HG02938 (cell line): ENCODE results near the gene TSN.
A peak's percentile ranks its signal among the peaks of the same experiment; 100 is the strongest.
"Not testable (repeated sequence)": the region's sequence is repeated elsewhere in the genome, so short reads cannot be mapped to it uniquely, and the experiment has no call there.

Experiments
- ATAC-seq: cut with Tn5 transposase; IDR thresholded peaks from one replicate; pipeline ENCODE4 v1.9.1; 2021; ENCODE audit warnings: mild to moderate bottlenecking, moderate library complexity; ENCODE audit not compliant: unreplicated experiment

The TSN gene

DNA sequence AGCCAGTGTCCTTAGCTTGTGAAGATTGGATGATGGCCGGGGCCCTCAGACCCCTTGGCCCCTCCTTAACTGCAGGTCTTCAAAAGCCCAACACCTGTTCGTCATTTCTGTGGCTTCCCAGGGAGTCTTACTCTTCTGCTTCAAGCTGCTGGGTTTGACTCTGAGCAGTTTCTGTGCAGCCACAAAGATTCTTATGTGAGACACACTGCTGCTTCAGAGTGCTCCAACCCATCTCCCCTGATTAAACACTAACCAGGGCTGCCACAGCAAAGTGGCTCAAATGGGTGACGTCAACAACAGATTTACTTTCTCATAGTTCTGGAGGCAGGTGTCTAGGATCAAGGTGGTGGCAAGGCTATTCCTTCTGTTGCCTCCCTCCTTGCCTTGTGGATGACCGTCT lies 40.8 kb downstream of the TSN start:
- ATAC-seq: peak; percentile 95

DNA sequence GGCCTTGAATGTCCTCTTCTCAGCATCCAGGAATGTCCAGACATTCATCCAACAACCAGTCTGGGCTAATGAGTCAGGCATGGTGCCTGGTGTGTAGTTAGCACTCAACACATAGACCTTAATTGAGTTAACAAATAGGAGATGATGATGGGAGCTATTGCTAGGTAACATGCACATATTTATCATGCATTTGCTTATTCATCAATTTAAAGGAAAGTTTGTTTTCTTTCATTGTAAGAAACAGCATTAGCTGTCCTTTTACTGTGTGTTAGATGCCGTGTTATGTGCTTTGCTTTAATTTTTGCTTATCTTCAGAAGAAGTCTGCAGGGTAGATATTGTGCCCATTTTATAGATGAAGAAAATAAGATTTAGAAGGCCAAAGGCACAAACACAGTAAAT lies 43.2 kb downstream of the TSN start:
- no peak for ATAC-seq

DNA sequence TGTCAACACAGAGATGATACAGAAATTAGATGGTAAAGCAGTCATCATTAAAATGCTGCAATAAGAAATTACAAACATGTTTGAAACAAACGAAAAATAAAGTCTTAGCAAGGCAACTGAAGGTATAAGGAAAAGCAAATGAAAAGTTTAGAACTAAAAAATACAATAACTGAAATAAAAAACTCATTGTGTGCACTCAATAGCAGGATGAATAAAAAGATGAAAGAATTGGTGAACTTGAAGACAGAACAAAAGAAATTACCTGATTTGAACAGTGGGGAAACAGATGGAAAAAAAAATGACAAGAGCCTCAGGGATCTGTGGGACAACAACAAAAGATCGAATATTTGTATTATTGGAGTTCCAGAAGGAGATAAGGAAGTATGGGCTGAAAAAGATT lies 46.5 kb downstream of the TSN start:
- ATAC-seq: no peak

DNA sequence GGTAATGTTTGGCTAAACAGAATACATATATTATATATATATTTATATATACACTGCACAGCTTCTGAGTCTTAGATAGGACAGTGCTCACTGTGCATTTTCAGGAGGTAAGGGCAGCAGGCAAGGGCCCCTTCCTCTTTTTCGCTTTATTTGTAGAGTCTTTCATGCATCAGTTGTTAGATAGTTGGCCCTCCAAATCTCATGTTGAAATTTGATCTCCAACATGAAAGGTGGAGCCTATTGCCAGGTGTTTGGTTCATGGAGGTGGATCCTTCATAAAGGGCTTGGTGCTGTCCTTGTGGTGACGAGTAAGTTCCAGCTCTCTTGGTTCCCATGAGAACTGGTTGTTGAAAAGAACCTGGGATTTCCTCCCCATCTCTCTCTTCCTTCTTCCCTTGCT lies 48.1 kb downstream of the TSN start:
- no peak for ATAC-seq

DNA sequence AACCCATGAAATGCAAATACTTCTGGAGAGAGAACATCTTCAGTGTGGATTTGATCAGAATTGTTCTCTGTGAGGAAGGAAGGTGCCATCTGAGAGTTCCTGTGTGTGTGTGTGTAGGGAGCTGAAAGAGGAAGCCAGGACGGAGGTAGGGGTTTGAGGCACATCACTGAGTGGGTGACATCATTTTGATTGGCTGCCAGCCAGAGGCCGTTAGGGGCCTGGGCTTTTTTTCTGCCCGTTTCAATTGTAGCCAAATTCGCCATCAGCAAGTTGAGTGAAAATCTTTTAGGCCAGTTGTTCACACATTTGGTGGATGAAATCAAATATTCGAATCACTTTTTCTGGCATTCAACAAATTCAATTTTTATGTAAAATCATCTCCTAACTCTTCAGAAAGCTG lies 48.9 kb downstream of the TSN start:
- peak; percentile 83 for ATAC-seq

DNA sequence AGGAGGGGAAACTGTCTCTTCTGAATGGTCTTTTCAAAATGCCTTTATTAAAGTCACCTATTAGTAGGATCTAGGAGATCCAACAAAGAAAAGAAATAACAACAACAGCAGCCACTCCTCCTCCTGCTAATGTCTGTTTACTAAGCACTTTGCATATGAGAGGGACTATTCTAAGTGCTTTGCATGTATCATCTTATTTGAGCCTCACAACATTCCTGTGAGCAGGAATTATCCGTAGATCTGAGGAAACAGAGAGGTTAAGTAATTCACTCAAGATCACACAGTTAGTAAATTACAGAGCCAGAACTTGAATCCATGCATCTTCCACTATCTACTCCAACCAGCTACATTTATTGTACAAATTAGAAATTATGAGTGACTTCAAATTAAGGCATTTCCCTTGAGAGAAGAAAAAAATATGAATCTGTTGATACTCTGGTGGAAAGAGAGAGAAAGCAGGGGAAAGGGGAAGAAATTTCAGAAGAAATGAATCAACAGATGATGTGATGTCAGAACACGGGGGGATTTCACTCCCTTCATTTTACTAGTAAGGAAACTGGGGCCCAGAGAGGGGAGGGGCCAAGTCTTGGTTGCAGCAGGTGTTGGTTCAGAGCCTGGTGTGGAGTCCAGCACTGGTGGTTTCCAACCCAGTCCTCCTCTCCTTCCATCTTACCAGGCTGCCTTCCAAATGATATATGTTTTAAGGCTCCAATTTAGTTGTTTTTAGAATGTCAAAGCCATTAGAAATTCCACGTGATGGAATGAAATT lies 49.7 kb downstream of the TSN start:
- ATAC-seq: no peak

DNA sequence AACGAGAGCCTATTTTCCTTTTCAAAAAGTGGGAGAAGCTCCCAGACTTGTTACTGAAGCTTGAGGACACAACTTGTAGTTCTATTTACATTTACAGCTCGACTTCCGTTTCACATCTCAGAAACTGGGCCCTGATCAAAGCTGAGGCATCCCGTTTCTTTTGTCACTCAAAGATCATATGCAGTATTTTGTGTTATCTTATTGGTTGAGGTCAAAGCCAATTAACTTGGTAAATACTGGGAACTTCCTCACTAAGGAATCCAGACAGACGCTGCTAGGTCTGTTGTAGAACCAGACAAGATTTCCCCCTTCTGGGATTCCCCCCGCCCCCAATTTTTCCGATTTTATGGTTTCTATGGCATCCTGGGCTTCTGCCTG lies 50.3 kb downstream of the TSN start:
- ATAC-seq: no peak

DNA sequence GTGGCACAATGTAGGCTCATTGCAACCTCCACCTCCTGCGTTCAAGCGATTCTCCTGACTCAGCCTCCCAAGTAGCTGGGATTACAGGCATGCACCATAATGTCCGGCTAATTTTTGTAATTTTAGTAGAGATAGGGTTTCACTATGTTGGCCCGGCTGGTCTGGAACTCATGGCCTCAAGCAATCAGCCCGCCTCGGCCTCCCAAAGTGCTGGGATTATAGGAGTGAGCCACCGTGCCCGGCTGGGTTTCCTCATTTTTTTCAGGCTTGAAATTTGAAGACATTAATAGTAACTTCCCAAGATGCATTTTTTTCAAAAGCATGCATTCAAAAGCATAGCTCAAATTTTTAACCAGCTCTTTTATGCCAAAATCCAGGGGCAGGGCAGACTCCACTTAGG lies 52.3 kb downstream of the TSN start:
- ATAC-seq: not testable (repeated sequence)

DNA sequence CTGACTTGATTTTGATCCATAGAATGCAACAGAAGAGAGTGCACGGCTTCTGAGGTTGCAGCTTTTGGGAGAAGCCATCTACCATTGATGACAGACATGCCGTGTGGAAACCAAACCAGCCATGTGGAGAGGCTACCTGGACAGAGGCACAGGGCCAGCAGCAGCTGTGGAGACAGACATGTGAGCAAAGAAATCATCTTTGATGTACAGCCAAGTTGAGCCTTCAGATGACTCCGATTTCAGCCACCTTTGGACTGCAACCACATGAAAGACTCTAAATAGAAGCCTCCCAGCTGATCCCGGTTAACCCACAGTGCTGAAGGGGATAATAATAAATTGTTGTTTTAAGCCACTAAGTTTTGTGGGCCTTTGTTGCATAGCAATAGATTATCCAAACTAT lies 54.2 kb downstream of the TSN start:
- ATAC-seq: no peak

DNA sequence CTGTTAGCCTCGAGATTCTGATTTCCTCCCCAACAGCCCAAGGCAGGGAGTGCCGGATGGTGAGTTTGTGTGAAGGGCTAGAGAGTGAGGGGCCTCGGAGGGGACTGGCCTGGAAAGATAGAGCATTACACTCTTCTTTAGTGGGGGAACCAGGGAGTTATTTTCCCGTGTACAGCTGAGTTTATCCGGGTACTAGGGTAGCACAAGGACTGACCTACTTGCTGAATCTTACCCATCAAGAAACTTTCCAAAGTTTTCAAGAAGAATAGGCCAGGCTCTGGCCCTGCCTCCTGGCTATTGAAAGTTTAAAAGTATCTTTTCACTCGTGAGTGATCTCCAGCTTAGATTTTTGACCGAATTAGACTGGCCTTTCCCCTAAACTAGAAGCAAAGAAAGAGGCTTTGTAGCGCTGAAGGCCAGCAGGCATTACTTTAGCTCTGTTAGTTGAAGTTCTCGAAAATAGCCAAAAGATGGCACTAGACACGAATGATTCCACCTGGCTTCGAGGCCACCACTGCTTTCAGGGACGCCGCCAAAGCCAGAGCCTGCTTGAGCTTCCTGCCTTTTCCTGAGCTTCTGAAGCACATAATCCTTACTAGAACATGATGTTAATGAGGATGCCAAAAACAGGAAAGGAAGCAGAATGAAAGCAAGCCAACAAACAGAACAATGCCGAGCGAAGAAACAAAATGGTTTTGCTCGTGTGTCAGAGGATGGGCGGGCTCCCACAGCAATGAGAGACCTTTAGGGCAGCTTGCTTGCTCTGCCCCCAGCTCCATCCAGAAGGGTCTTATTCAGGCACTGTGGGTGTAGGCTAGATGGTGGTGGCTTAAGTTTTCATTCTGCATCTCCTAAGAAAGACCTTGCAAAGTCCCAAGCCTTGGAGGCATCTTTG lies 55.8 kb downstream of the TSN start:
- peak; percentile 91 for ATAC-seq

DNA sequence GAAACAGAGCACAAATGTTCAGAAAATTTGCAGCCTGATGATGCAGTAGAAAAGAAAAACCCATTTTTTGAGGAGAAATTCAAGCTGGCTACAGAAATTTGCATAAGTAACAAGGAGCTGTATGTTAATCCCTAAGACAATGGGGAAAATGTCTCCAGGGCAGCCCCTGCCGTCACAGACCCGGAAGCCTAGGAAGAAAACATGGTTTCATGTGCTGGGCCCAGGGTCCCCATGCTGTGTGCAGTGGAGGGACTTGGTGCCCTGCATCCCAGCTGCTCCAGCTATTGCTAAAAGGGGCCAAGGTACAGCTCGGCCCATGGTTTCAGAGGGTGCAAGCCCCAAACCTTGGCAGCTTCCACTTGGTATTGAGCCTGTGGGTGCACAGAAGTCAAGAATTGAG lies 57.6 kb downstream of the TSN start:
- ATAC-seq: not testable (repeated sequence)

DNA sequence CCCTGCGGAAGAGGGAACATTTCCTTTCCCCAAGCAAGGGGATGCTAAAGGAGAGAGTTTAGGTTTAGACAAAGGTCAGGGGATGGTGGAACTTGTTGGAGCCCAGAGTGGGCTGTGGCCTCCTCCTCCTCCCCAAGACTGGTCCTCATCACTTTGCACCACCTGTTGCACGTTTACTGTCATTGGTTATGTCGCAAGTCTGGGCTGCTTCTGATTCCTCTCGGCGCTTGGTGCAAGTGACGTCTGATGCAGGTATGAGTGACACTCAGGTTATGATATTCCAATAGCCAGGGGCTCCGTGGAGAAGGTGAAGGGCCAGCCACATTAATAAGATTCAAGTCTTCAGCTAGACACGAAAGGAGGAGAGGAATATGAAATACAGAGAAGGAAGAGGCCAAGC lies 59.8 kb downstream of the TSN start:
- no peak for ATAC-seq

DNA sequence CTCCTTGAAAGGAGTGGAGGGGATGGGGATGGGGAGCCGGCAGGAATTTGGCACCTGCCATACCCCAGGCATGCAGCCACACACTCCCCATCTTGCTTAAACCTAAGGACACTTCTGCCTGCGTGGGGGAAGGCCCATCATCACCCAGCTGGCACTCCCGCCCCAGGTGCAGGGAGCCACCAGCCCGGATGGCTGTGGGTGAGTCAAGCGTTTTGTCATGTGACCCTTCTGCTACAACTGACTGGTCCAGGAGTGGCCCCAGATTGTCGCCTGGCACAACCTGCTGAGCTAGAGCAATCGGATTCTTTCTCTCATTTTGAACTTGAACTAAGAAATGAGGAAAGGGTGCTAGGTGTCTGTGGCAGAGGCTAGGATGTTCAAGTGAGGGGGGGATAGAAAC lies 61.3 kb downstream of the TSN start:
- no peak for ATAC-seq

DNA sequence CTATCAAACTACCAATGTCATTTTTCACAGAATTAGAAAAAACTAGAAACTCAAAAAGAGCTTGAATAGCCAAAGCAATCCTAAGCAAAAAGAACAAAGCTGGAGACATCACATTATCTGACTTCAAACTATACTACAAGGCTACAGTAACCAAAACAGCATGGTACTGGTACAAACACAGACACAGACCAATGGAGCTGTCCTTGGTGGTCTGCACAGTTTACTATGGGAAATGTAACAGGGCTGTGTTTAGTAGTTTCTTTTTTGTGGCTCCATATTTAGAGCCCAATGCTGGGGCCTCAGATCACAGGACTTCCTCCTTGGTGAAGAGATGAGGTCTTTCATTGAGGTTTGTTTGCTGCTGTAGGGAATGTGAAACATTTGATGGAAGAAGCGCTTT lies 61.9 kb downstream of the TSN start:
- not testable (repeated sequence) for ATAC-seq
